Mesothelial cell of epicardium (in vitro differentiated cells): ENCODE data around the gene KLHL30. TPM values are rescaled to one million over a fixed set of nuclear protein-coding genes. Genes with fewer than 3 reads are reported as not detected.

Source experiments
- DNase-seq, 2 experiments: peaks; one replicate each; pipeline ENCODE4 v3.0.0; 2021; ENCODE audit warnings: low spot score in 2 of 2; ENCODE audit not compliant: unreplicated experiment in 2 of 2
- H3K27ac Mint-ChIP-seq: 2 replicates; pipeline ENCODE4 v1.8.0; 2021; ENCODE audit warnings: mixed read lengths
- H3K27me3 Mint-ChIP-seq: 2 replicates; pipeline ENCODE4 v1.8.0; 2021; ENCODE audit warnings: low read depth, mixed read lengths
- H3K36me3 Mint-ChIP-seq: 2 replicates; pipeline ENCODE4 v1.8.0; 2021; ENCODE audit warnings: mixed read lengths
- H3K4me1 Mint-ChIP-seq: 2 replicates; pipeline ENCODE4 v1.8.0; 2021; ENCODE audit warnings: mixed read lengths
- H3K4me3 Mint-ChIP-seq: 2 replicates; pipeline ENCODE4 v1.8.0; 2021; ENCODE audit warnings: mild to moderate bottlenecking, moderate library complexity, mixed read lengths
- H3K9me3 Mint-ChIP-seq: 2 replicates; pipeline ENCODE4 v1.8.0; 2021; ENCODE audit warnings: mixed read lengths
- CTCF ChIP-seq: fragments of 200-600 bp; sonication (generic); IDR thresholded peaks from one replicate; pipeline ENCODE4 v1.5.0; 2021; ENCODE audit warnings: antibody characterized with exemption; ENCODE audit not compliant: unreplicated experiment
- total RNA-seq: library from RNA; stranded (reverse); gene quantifications from 3 replicates; pipeline ENCODE4 v1.2.1, GENCODE V29; 2021

The KLHL30 gene
- total RNA-seq, 1 donor from 2014 or later = 0.16 TPM

- Mint-ChIP-seq H3K4me1 (peaks cover 2% of the 10 kb centered on the region), H3K9me3 (no peaks in the 10 kb centered on the region), H3K4me3 (no peak overlapping the region), H3K27me3 (no peaks in the 10 kb centered on the region), H3K27ac (no peak overlapping the region), H3K36me3 (peaks cover 1% of the 10 kb centered on the region)
- no peak for DNase-seq
- no peak for TF ChIP-seq CTCF
These were observed 43.9 kb upstream of the KLHL30 start for GRCh38 chr2:238094438-238095022.

- DNase-seq = no peak
- Mint-ChIP-seq H3K36me3 (peaks cover 1% of the 10 kb centered on the region), H3K27ac (no peak overlapping the region), H3K27me3 (no peaks in the 10 kb centered on the region), H3K4me3 (no peak overlapping the region), H3K9me3 (no peaks in the 10 kb centered on the region), H3K4me1 (peaks cover 2% of the 10 kb centered on the region)
- TF ChIP-seq CTCF = no peak
These were observed 43.3 kb upstream of the KLHL30 start for GRCh38 chr2:238095143-238095542.

GRCh38 chr2:238096311-238097011 lies 42.0 kb upstream of the KLHL30 start:
- TF ChIP-seq CTCF = no peak
- Mint-ChIP-seq H3K36me3 (peaks cover 1% of the 10 kb centered on the region), H3K4me1 (peaks cover 2% of the 10 kb centered on the region), H3K4me3 (no peak overlapping the region), H3K27ac (no peak overlapping the region), H3K27me3 (no peaks in the 10 kb centered on the region), H3K9me3 (no peaks in the 10 kb centered on the region)
- DNase-seq = no peak

GRCh38 chr2:238097201-238097987 lies 41.1 kb upstream of the KLHL30 start:
- H3K27me3 Mint-ChIP-seq = no peaks in the 10 kb centered on the region
- DNase-seq = no peak
- peaks cover 1% of the 10 kb centered on the region for H3K36me3 Mint-ChIP-seq
- peaks cover 2% of the 10 kb centered on the region for H3K4me1 Mint-ChIP-seq
- no peak for TF ChIP-seq CTCF
- no peaks in the 10 kb centered on the region for H3K9me3 Mint-ChIP-seq
- H3K27ac Mint-ChIP-seq = no peak overlapping the region
- no peak overlapping the region for H3K4me3 Mint-ChIP-seq

- no peak for TF ChIP-seq CTCF
- Mint-ChIP-seq H3K4me3 (no peak overlapping the region), H3K27ac (no peak overlapping the region), H3K4me1 (peaks cover 2% of the 10 kb centered on the region), H3K9me3 (no peaks in the 10 kb centered on the region), H3K27me3 (no peaks in the 10 kb centered on the region), H3K36me3 (peaks cover 1% of the 10 kb centered on the region)
- DNase-seq = no peak
These were observed 40.2 kb upstream of the KLHL30 start for GRCh38 chr2:238097988-238098871.
